Calu3 (cell line): ENCODE data around the gene LHCGR. TPM values are rescaled to one million over a fixed set of nuclear protein-coding genes. Genes with fewer than 3 reads are reported as not detected.

Source experiments
- BruUV-seq: library from RNA; stranded (reverse); fragments of 400-500 nt; replicated peaks from 2 replicates; lab custom pipeline; 2021; lab: Mats Ljungman, UMichigan
- CTCF ChIA-PET: fragments of 300-600 bp; sonication (Branson Sonifier 250); formaldehyde crosslinking; loops from one replicate; lab custom pipeline; 2022; ENCODE audit warnings: antibody characterized with exemption; lab: Charles Lee
- DNase-seq: peaks from one replicate; pipeline ENCODE4 v3.0.0; 2022
- H3K27ac Mint-ChIP-seq: one replicate; pipeline ENCODE4 v1.8.0; 2022; ENCODE audit warnings: mixed read lengths; ENCODE audit not compliant: unreplicated experiment
- H3K27me3 Mint-ChIP-seq: one replicate; pipeline ENCODE4 v1.8.0; 2022; ENCODE audit warnings: mixed read lengths; ENCODE audit not compliant: unreplicated experiment
- H3K36me3 Mint-ChIP-seq: one replicate; pipeline ENCODE4 v1.8.0; 2022; ENCODE audit warnings: mild to moderate bottlenecking, moderate library complexity, mixed read lengths; ENCODE audit not compliant: insufficient read depth, unreplicated experiment
- H3K4me1 Mint-ChIP-seq: one replicate; pipeline ENCODE4 v1.8.0; 2022; ENCODE audit warnings: mild to moderate bottlenecking, low read depth, mixed read lengths; ENCODE audit not compliant: unreplicated experiment
- H3K4me3 Mint-ChIP-seq: one replicate; pipeline ENCODE4 v1.8.0; 2022; ENCODE audit warnings: mild to moderate bottlenecking, low read depth, moderate library complexity, mixed read lengths; ENCODE audit not compliant: unreplicated experiment
- H3K9me3 Mint-ChIP-seq: one replicate; pipeline ENCODE4 v1.8.0; 2022; ENCODE audit warnings: low read depth, mixed read lengths; ENCODE audit not compliant: unreplicated experiment
- CTCF ChIP-seq: fragments of 200-600 bp; IDR thresholded peaks from one replicate; pipeline ENCODE4 v1.8.0; 2022; ENCODE audit warnings: antibody characterized with exemption; ENCODE audit not compliant: unreplicated experiment
- intact Hi-C: fragments of 100-400 bp; cut with micrococcal nuclease; formaldehyde crosslinking; loops from one replicate; pipeline ENCODE4 v1.10.0; 2022; ENCODE audit not compliant: unreplicated experiment
- total RNA-seq: library from RNA; stranded (reverse); gene quantifications from 2 replicates; pipeline ENCODE4 v1.2.3, GENCODE V29; 2022

LHCGR gene
- total RNA-seq, 1 experiment from 2014 or later = not detected

GRCh38 chr2:48651158-48651790 lies 104.2 kb downstream of the LHCGR start:
- DNase-seq = no peak
- H3K27ac Mint-ChIP-seq = no peak overlapping the region
- BruUV-seq = no TSS peak
- no peaks in the 10 kb centered on the region for H3K27me3 Mint-ChIP-seq
- no peaks in the 10 kb centered on the region for H3K4me1 Mint-ChIP-seq
- H3K4me3 Mint-ChIP-seq = no peak overlapping the region
- intact Hi-C loops = no loop called here
- CTCF ChIA-PET = no interaction called here
- no peak for TF ChIP-seq CTCF
- no peaks in the 10 kb centered on the region for H3K36me3 Mint-ChIP-seq
- no peaks in the 10 kb centered on the region for H3K9me3 Mint-ChIP-seq

GRCh38 chr2:48638261-48638660 lies 117.3 kb downstream of the LHCGR start:
- Mint-ChIP-seq H3K4me3 (no peak overlapping the region), H3K4me1 (no peaks in the 10 kb centered on the region), H3K9me3 (peaks cover 4% of the 10 kb centered on the region), H3K27me3 (no peaks in the 10 kb centered on the region), H3K27ac (no peak overlapping the region), H3K36me3 (no peaks in the 10 kb centered on the region)
- no TSS peak for BruUV-seq
- no peak for TF ChIP-seq CTCF
- DNase-seq = no peak
- CTCF ChIA-PET = no interaction called here
- intact Hi-C loops = no loop called here

Other genes starting within 250 kb of the LHCGR start
- gene STON1, start 225.6 kb downstream of the LHCGR start, total RNA-seq = 0.86 and 1.3 TPM in 2 replicates
- not detected in 2 replicates for gene GTF2A1L, start 137.9 kb downstream of the LHCGR start, total RNA-seq